PC-3 (cell line): ENCODE measurements around the gene CASZ1. TPM values are rescaled to one million over a fixed set of nuclear protein-coding genes. Genes with fewer than 3 reads are reported as not detected.

Experiments
- ATAC-seq: fragments of 200-7000 bp; cut with Tn5 transposase; 2 replicates; pipeline ENCODE4 v1.9.1; 2020; ENCODE audit warnings: mild to moderate bottlenecking, moderate library complexity
- BruUV-seq: library from RNA; stranded (reverse); fragments of 400-500 nt; replicated peaks from 2 replicates; lab custom pipeline; 2021; lab: Mats Ljungman, UMichigan
- CTCF ChIA-PET: fragments of 300-600 bp; sonication (Branson Sonifier 250); formaldehyde crosslinking; loops from one replicate; lab custom pipeline; 2022; ENCODE audit warnings: antibody characterized with exemption; lab: Charles Lee
- POLR2A ChIA-PET: fragments of 300-600 bp; sonication (Branson Sonifier 250); formaldehyde crosslinking; loops from one replicate; lab custom pipeline; 2022; ENCODE audit warnings: antibody characterized with exemption; ENCODE audit not compliant: unreplicated experiment; lab: Charles Lee
- DNase-seq: peaks from one replicate; pipeline ENCODE4 v3.0.0-alpha.2; 2015
- H2AFZ ChIP-seq: fragments of 300-600 bp; sonication (generic); 2 replicates; pipeline ENCODE4 v1.6.0; 2016; ENCODE audit warnings: antibody characterized with exemption, low read length
- H3F3A ChIP-seq: fragments of 300-600 bp; sonication (generic); one replicate; pipeline ENCODE4 v1.6.0; 2017; ENCODE audit warnings: antibody characterized with exemption, low read length, control low read depth, mild to moderate bottlenecking; ENCODE audit not compliant: unreplicated experiment
- H3K27ac ChIP-seq: fragments of 300-600 bp; sonication (generic); 2 replicates; pipeline ENCODE4 v1.5.1; 2016; ENCODE audit warnings: mild to moderate bottlenecking, low read length
- H3K27me3 ChIP-seq: fragments of 300-600 bp; sonication (generic); 2 replicates; pipeline ENCODE4 v1.6.1; 2016; ENCODE audit warnings: low read length, mixed read lengths
- H3K36me3 ChIP-seq: fragments of 300-600 bp; sonication (generic); 2 replicates; pipeline ENCODE4 v1.6.1; 2016; ENCODE audit warnings: low read depth, mixed run types, low read length, mixed read lengths
- H3K4me1 ChIP-seq: fragments of 300-600 bp; sonication (generic); 2 replicates; pipeline ENCODE4 v1.5.1; 2016; ENCODE audit warnings: low read length; ENCODE audit not compliant: insufficient read depth
- H3K4me2 ChIP-seq: fragments of 300-600 bp; sonication (generic); 2 replicates; pipeline ENCODE4 v1.6.0; 2016; ENCODE audit warnings: low read length
- H3K4me3 ChIP-seq: fragments of 300-600 bp; sonication (generic); 2 replicates; pipeline ENCODE4 v1.5.1; 2016; ENCODE audit warnings: mild to moderate bottlenecking, low read length, mixed read lengths
- H3K79me2 ChIP-seq: fragments of 300-600 bp; sonication (generic); 2 replicates; pipeline ENCODE4 v1.6.1; 2017; ENCODE audit warnings: low read length, mixed read lengths
- H3K9ac ChIP-seq: fragments of 300-600 bp; sonication (generic); 2 replicates; pipeline ENCODE4 v1.6.0; 2016; ENCODE audit warnings: mild to moderate bottlenecking, low read length
- H3K9me2 ChIP-seq: fragments of 300-600 bp; sonication (generic); replicated peaks from 2 replicates; pipeline ENCODE4 v1.6.1; 2016; ENCODE audit warnings: mixed run types, low read length, mixed read lengths
- H3K9me3 ChIP-seq: fragments of 300-600 bp; sonication (generic); 2 replicates; pipeline ENCODE4 v1.6.1; 2016; ENCODE audit warnings: low read length, mixed read lengths
- H4K20me1 ChIP-seq: fragments of 300-600 bp; sonication (generic); 2 replicates; pipeline ENCODE4 v1.6.1; 2016; ENCODE audit warnings: low read length, mixed read lengths
- EZH2 ChIP-seq: fragments of 300-600 bp; sonication (generic); IDR thresholded peaks from one replicate; pipeline ENCODE4 v1.6.1; 2017; ENCODE audit warnings: antibody characterized with exemption, mild to moderate bottlenecking, low read length; ENCODE audit not compliant: unreplicated experiment
- EZH2phosphoT487 ChIP-seq: fragments of 300-600 bp; sonication (generic); IDR thresholded peaks from 2 replicates; pipeline ENCODE4 v1.6.1; 2018; ENCODE audit warnings: mild to moderate bottlenecking, antibody characterized with exemption, low read length, borderline replicate concordance
- intact Hi-C: fragments of 100-400 bp; cut with micrococcal nuclease; formaldehyde crosslinking; loops from 2 replicates; pipeline ENCODE4 v1.9.0; 2023
- total RNA-seq: library from RNA; depleted of rRNA; stranded (reverse); fragments of >200 nt; gene quantifications from 2 replicates; pipeline ENCODE4 v1.2.3, GENCODE V29; 2014
- TF ChIP-seq, protein P1 (sequence below): fragments of 300-600 bp; sonication (generic); conservative IDR thresholded peaks from 2 replicates; pipeline ENCODE4 v1.5.1; 2017; ENCODE audit warnings: antibody characterized with exemption, low read depth, mild to moderate bottlenecking, low read length

Gene CASZ1
- total RNA-seq, 1 experiment from 2014 or later: 12.8 TPM

GRCh38 chr1:10612436-10613160, 183.8 kb downstream of the CASZ1 start:
- ChIA-PET CTCF (no interaction called here), POLR2A (no interaction called here)
- no peak for ATAC-seq
- Histone ChIP-seq H3K9me3 (no peaks in the 10 kb centered on the region), H3K79me2 (no peaks in the 10 kb centered on the region), H4K20me1 (no peaks in the 10 kb centered on the region), H3K4me2 (no peak overlapping the region), H3K4me1 (no peaks in the 10 kb centered on the region), H3K27ac (no peak overlapping the region), H3K36me3 (no peaks in the 10 kb centered on the region), H3K9me2 (no peaks in the 10 kb centered on the region), H3K9ac (no peak overlapping the region), H3F3A (no peaks in the 10 kb centered on the region), H3K4me3 (no peak overlapping the region), H3K27me3 (no peaks in the 10 kb centered on the region), H2AFZ (no peak overlapping the region)
- BruUV-seq: no TSS peak
- no peak for DNase-seq
- TF ChIP-seq EZH2phosphoT487 (no peak), EZH2 (no peak)
- TF ChIP-seq, protein P1, sequence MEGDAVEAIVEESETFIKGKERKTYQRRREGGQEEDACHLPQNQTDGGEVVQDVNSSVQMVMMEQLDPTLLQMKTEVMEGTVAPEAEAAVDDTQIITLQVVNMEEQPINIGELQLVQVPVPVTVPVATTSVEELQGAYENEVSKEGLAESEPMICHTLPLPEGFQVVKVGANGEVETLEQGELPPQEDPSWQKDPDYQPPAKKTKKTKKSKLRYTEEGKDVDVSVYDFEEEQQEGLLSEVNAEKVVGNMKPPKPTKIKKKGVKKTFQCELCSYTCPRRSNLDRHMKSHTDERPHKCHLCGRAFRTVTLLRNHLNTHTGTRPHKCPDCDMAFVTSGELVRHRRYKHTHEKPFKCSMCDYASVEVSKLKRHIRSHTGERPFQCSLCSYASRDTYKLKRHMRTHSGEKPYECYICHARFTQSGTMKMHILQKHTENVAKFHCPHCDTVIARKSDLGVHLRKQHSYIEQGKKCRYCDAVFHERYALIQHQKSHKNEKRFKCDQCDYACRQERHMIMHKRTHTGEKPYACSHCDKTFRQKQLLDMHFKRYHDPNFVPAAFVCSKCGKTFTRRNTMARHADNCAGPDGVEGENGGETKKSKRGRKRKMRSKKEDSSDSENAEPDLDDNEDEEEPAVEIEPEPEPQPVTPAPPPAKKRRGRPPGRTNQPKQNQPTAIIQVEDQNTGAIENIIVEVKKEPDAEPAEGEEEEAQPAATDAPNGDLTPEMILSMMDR: no peak
- intact Hi-C loops: no loop called here

GRCh38 chr1:10610901-10611600, 185.4 kb downstream of the CASZ1 start:
- Histone ChIP-seq H3K36me3 (no peaks in the 10 kb centered on the region), H3K4me1 (no peaks in the 10 kb centered on the region), H3K4me3 (no peak overlapping the region), H3K9me2 (no peaks in the 10 kb centered on the region), H3K9ac (no peak overlapping the region), H3K79me2 (no peaks in the 10 kb centered on the region), H4K20me1 (no peaks in the 10 kb centered on the region), H3K27ac (no peak overlapping the region), H3K9me3 (no peaks in the 10 kb centered on the region), H3F3A (no peaks in the 10 kb centered on the region), H3K4me2 (no peak overlapping the region), H2AFZ (no peak overlapping the region), H3K27me3 (no peaks in the 10 kb centered on the region)
- ATAC-seq (peak; percentile 22; the same call in 1 of the 2 replicates), DNase-seq (peak; percentile 41)
- no TSS peak for BruUV-seq
- ChIA-PET POLR2A (no interaction called here), CTCF (no interaction called here)
- TF ChIP-seq, protein P1: no peak
- TF ChIP-seq EZH2 (no peak), EZH2phosphoT487 (no peak)
- intact Hi-C loops: no loop called here

DNA sequence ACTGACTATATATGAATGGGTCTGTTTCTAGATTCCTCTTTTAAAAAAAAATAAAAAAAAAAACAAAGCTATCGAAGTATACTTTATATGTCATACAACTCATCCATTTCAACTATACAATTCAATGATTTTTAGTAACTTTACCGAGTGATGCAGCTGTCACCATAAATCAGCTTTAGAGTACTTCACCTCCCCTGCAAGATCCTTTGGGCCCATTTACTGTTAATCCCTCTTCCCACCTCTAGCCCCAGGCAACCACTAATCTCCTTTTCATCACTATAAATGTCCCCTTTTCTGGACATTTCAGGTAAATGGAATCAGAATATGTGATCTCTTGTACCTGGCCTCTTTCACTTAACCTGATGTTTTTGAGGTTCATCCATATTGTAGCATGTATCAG, 187.8 kb downstream of the CASZ1 start:
- ChIA-PET CTCF (no interaction called here), POLR2A (no interaction called here)
- H3K79me2 ChIP-seq: no peaks in the 10 kb centered on the region
- ATAC-seq (no peak), DNase-seq (no peak)
- no peak overlapping the region for H2AFZ ChIP-seq
- H3K4me3 ChIP-seq: no peak overlapping the region
- H4K20me1 ChIP-seq: no peaks in the 10 kb centered on the region
- no peaks in the 10 kb centered on the region for H3K4me1 ChIP-seq
- H3K9ac ChIP-seq: no peak overlapping the region
- intact Hi-C loops: no loop called here
- H3K27ac ChIP-seq: no peak overlapping the region
- no peaks in the 10 kb centered on the region for H3K36me3 ChIP-seq
- H3K27me3 ChIP-seq: no peaks in the 10 kb centered on the region
- no peaks in the 10 kb centered on the region for H3K9me2 ChIP-seq
- no TSS peak for BruUV-seq
- no peak overlapping the region for H3K4me2 ChIP-seq
- no peaks in the 10 kb centered on the region for H3K9me3 ChIP-seq
- no peak for TF ChIP-seq EZH2phosphoT487
- TF ChIP-seq EZH2: no peak
- TF ChIP-seq, protein P1: no peak
- H3F3A ChIP-seq: no peaks in the 10 kb centered on the region
